NOMO-1 treated with DMSO at 0.1 percent for 48 hours (cell line): Measurements from ENCODE around the gene SSTR1.

Experiments
- DNase-seq: peaks from one replicate; lab custom pipeline; 2025; ENCODE audit not compliant: unreplicated experiment; lab: John Stamatoyannopoulos, UW

SSTR1 gene

GRCh38 chr14:38202444-38203191 is 5.1 kb upstream of the SSTR1 start:
- DNase-seq: no peak

- DNase-seq: no peak
These were observed 3.6 kb upstream of the SSTR1 start for GRCh38 chr14:38203929-38204718.

- no peak for DNase-seq
These were observed 3.0 kb upstream of the SSTR1 start for GRCh38 chr14:38204719-38205115.

GRCh38 chr14:38205119-38205813 is 2.4 kb upstream of the SSTR1 start:
- no peak for DNase-seq

- no peak for DNase-seq
These were observed 1.6 kb upstream of the SSTR1 start for GRCh38 chr14:38205949-38206665.

GRCh38 chr14:38206689-38207376 is 871 bp upstream of the SSTR1 start:
- DNase-seq: no peak

GRCh38 chr14:38207377-38207735 is 348 bp upstream of the SSTR1 start:
- no peak for DNase-seq

- no peak for DNase-seq
These were observed 1.2 kb downstream of the SSTR1 start for GRCh38 chr14:38208618-38209562.

GRCh38 chr14:38209572-38210557 is 2.2 kb downstream of the SSTR1 start:
- no peak for DNase-seq

- DNase-seq: no peak
These were observed 3.0 kb downstream of the SSTR1 start for GRCh38 chr14:38210587-38211216.

GRCh38 chr14:38211255-38211735 is 3.6 kb downstream of the SSTR1 start:
- DNase-seq: no peak

GRCh38 chr14:38212111-38212510 is 4.4 kb downstream of the SSTR1 start:
- no peak for DNase-seq

- no peak for DNase-seq
These were observed 5.3 kb downstream of the SSTR1 start for GRCh38 chr14:38213001-38213400.

GRCh38 chr14:38217553-38217952 is 9.8 kb downstream of the SSTR1 start:
- DNase-seq: no peak

GRCh38 chr14:38221077-38221476 is 13.4 kb downstream of the SSTR1 start:
- DNase-seq: no peak

- DNase-seq: no peak
These were observed 16.6 kb downstream of the SSTR1 start for GRCh38 chr14:38224338-38224737.

- no peak for DNase-seq
These were observed 18.2 kb downstream of the SSTR1 start for GRCh38 chr14:38225946-38226345.

GRCh38 chr14:38226366-38226765 is 18.7 kb downstream of the SSTR1 start:
- DNase-seq: no peak
